GM23338 (cell line): ENCODE measurements around the gene MRPL38. TPM values are rescaled to one million over a fixed set of nuclear protein-coding genes. Genes with fewer than 3 reads are reported as not detected.

Source experiments
- ATAC-seq: fragments of 200-7000 bp; cut with Tn5 transposase; 3 replicates; pipeline ENCODE4 v1.9.1; 2020
- DNase-seq: peaks from one replicate; pipeline ENCODE4 v3.0.0-alpha.2; 2015; ENCODE audit warnings: low spot score
- H2AFZ ChIP-seq: fragments of 200-600 bp; sonication (generic); 2 replicates; pipeline ENCODE4 v1.8.0; 2016; ENCODE audit warnings: antibody characterized with exemption, mild to moderate bottlenecking, moderate library complexity
- H3F3A ChIP-seq: fragments of 200-600 bp; sonication (generic); replicated peaks from 2 replicates; pipeline ENCODE4 v1.8.0; 2017; ENCODE audit warnings: antibody characterized with exemption, mixed run types, low read depth
- H3K27ac ChIP-seq: fragments of 200-600 bp; sonication (generic); 2 replicates; pipeline ENCODE4 v1.6.1; 2016; ENCODE audit warnings: low read depth
- H3K27me3 ChIP-seq: fragments of 200-600 bp; sonication (generic); 2 replicates; pipeline ENCODE4 v1.8.0; 2016; ENCODE audit warnings: mild to moderate bottlenecking, mixed run types, moderate library complexity; ENCODE audit not compliant: insufficient read depth
- H3K36me3 ChIP-seq: fragments of 200-600 bp; sonication (generic); 2 replicates; pipeline ENCODE4 v1.8.0; 2016; ENCODE audit warnings: mild to moderate bottlenecking; ENCODE audit not compliant: insufficient read depth
- H3K4me1 ChIP-seq: fragments of 200-600 bp; sonication (generic); 2 replicates; pipeline ENCODE4 v1.8.0; 2016; ENCODE audit warnings: mild to moderate bottlenecking, moderate library complexity; ENCODE audit not compliant: insufficient read depth
- H3K4me2 ChIP-seq: fragments of 200-600 bp; sonication (generic); 2 replicates; pipeline ENCODE4 v1.7.1; 2017; ENCODE audit warnings: mixed run types
- H3K4me3 ChIP-seq: fragments of 200-600 bp; sonication (generic); 2 replicates; pipeline ENCODE4 v1.6.1; 2016; ENCODE audit warnings: mixed run types
- H3K79me2 ChIP-seq: fragments of 200-600 bp; sonication (generic); replicated peaks from 2 replicates; pipeline ENCODE4 v1.8.0; 2017; ENCODE audit warnings: mild to moderate bottlenecking; ENCODE audit not compliant: insufficient read depth
- H3K9me2 ChIP-seq: fragments of 200-600 bp; sonication (generic); 2 replicates; pipeline ENCODE4 v1.8.0; 2017; ENCODE audit not compliant: insufficient read depth
- H4K20me1 ChIP-seq: fragments of 200-600 bp; sonication (generic); replicated peaks from 2 replicates; pipeline ENCODE4 v1.8.0; 2017; ENCODE audit warnings: mild to moderate bottlenecking; ENCODE audit not compliant: insufficient read depth
- H3K27ac Mint-ChIP-seq: 2 replicates; pipeline ENCODE4 v1.8.0; 2020; ENCODE audit warnings: inconsistent platforms, mild to moderate bottlenecking, moderate library complexity, mixed read lengths
- H3K27me3 Mint-ChIP-seq: 3 replicates; pipeline ENCODE4 v1.8.0; 2022; ENCODE audit warnings: low read depth, mild to moderate bottlenecking, moderate library complexity, mixed read lengths, inconsistent platforms; ENCODE audit not compliant: insufficient read depth, poor library complexity
- H3K36me3 Mint-ChIP-seq: 3 replicates; pipeline ENCODE4 v1.8.0; 2021; ENCODE audit warnings: low read depth, mild to moderate bottlenecking, inconsistent platforms, moderate library complexity, mixed read lengths
- H3K4me1 Mint-ChIP-seq: 3 replicates; pipeline ENCODE4 v1.8.0; 2020; ENCODE audit warnings: mild to moderate bottlenecking, inconsistent platforms, mixed read lengths
- H3K4me3 Mint-ChIP-seq: 3 replicates; pipeline ENCODE4 v1.8.0; 2021; ENCODE audit warnings: moderate library complexity, mild to moderate bottlenecking, inconsistent platforms, mixed read lengths
- H3K9me3 Mint-ChIP-seq: 3 replicates; pipeline ENCODE4 v1.8.0; 2020; ENCODE audit warnings: moderate library complexity, mild to moderate bottlenecking, inconsistent platforms, mixed read lengths
- CREB1 ChIP-seq: fragments of 250-450 bp; sonication (Bioruptor Pico); IDR thresholded peaks from 2 replicates; pipeline ENCODE4 v1.5.0; 2020; ENCODE audit warnings: low read depth, mild to moderate bottlenecking, moderate library complexity
- CTCF ChIP-seq, 2 experiments: fragments of 200-600 bp in 1 of 2; sonication (generic) in 1 of 2; conservative IDR thresholded peaks; 2 replicates each; pipeline versions ENCODE4 v1.5.1 to v1.6.1; 2016 to 2017; ENCODE audit warnings: antibody characterized with exemption in 2 of 2, low read depth in 2 of 2, mild to moderate bottlenecking in 2 of 2, moderate library complexity in 1 of 2
- ETS1 ChIP-seq: IDR thresholded peaks from 2 replicates; pipeline ENCODE4 v1.6.1; 2016; ENCODE audit warnings: antibody characterized with exemption
- JUNB ChIP-seq: IDR thresholded peaks from one replicate; pipeline ENCODE4 v1.6.1; 2016; ENCODE audit warnings: antibody characterized with exemption; ENCODE audit not compliant: unreplicated experiment
- NANOG ChIP-seq: IDR thresholded peaks from 2 replicates; pipeline ENCODE4 v1.6.1; 2016; ENCODE audit warnings: antibody characterized with exemption, borderline replicate concordance
- polyA plus RNA-seq: library from polyadenylated mRNA; unstranded; fragments of >200 nt; fragmentation: Nextera tagmentation; extraction: Ambion mirVana; gene quantifications from 2 replicates; pipeline ENCODE4 v1.2.1, GENCODE V29; 2016
- total RNA-seq: library from RNA; depleted of rRNA; stranded (reverse); fragments of >200 nt; shearing (Covaris generic); gene quantifications from 2 replicates; pipeline ENCODE4 v1.2.3, GENCODE V29; 2014
- TF ChIP-seq, protein P1 (sequence below): fragments of 250-450 bp; sonication (Bioruptor Pico); IDR thresholded peaks from 2 replicates; pipeline ENCODE4 v1.5.0; 2020; ENCODE audit warnings: mild to moderate bottlenecking, moderate library complexity
- TF ChIP-seq, protein P2 (sequence below): IDR thresholded peaks from one replicate; pipeline ENCODE4 v1.6.1; 2018; ENCODE audit warnings: antibody characterized with exemption; ENCODE audit not compliant: unreplicated experiment

MRPL38 gene
- total and polyA plus RNA-seq, 2 experiments from 2014 or later = 63.6 to 90.0 TPM

- peaks cover 9% of the 10 kb centered on the region for H3K4me1 Mint-ChIP-seq
- H3K4me2 ChIP-seq = peak overlapping the region; percentile 86
- peak overlapping the region; percentile 85 for H3K27ac ChIP-seq
- no peak overlapping the region; the same call in 2 of the 3 replicates for H3K4me3 Mint-ChIP-seq
- 0 out of 2 replicates have a peak, but pooled peaks cover 10% of the 10 kb centered on the region for H4K20me1 ChIP-seq
- H2AFZ ChIP-seq = peak overlapping the region; percentile 80
- 0 out of 2 replicates have a peak, but pooled peaks cover under 1% of the 10 kb centered on the region for H3K36me3 ChIP-seq
- peaks cover 6% of the 10 kb centered on the region for H3K4me1 ChIP-seq
- ATAC-seq (peak; percentile 4), DNase-seq (no peak)
- TF ChIP-seq NANOG (no peak), ETS1 (no peak), JUNB (no peak), CTCF (conservative IDR thresholded peaks at IDR 0.05; ENCODE audit: low read depth in 2 of 2) (peak; percentile 53 to 60), CREB1 (peak; percentile 37; the same call in 1 of the 2 replicates)
- TF ChIP-seq, protein P1, sequence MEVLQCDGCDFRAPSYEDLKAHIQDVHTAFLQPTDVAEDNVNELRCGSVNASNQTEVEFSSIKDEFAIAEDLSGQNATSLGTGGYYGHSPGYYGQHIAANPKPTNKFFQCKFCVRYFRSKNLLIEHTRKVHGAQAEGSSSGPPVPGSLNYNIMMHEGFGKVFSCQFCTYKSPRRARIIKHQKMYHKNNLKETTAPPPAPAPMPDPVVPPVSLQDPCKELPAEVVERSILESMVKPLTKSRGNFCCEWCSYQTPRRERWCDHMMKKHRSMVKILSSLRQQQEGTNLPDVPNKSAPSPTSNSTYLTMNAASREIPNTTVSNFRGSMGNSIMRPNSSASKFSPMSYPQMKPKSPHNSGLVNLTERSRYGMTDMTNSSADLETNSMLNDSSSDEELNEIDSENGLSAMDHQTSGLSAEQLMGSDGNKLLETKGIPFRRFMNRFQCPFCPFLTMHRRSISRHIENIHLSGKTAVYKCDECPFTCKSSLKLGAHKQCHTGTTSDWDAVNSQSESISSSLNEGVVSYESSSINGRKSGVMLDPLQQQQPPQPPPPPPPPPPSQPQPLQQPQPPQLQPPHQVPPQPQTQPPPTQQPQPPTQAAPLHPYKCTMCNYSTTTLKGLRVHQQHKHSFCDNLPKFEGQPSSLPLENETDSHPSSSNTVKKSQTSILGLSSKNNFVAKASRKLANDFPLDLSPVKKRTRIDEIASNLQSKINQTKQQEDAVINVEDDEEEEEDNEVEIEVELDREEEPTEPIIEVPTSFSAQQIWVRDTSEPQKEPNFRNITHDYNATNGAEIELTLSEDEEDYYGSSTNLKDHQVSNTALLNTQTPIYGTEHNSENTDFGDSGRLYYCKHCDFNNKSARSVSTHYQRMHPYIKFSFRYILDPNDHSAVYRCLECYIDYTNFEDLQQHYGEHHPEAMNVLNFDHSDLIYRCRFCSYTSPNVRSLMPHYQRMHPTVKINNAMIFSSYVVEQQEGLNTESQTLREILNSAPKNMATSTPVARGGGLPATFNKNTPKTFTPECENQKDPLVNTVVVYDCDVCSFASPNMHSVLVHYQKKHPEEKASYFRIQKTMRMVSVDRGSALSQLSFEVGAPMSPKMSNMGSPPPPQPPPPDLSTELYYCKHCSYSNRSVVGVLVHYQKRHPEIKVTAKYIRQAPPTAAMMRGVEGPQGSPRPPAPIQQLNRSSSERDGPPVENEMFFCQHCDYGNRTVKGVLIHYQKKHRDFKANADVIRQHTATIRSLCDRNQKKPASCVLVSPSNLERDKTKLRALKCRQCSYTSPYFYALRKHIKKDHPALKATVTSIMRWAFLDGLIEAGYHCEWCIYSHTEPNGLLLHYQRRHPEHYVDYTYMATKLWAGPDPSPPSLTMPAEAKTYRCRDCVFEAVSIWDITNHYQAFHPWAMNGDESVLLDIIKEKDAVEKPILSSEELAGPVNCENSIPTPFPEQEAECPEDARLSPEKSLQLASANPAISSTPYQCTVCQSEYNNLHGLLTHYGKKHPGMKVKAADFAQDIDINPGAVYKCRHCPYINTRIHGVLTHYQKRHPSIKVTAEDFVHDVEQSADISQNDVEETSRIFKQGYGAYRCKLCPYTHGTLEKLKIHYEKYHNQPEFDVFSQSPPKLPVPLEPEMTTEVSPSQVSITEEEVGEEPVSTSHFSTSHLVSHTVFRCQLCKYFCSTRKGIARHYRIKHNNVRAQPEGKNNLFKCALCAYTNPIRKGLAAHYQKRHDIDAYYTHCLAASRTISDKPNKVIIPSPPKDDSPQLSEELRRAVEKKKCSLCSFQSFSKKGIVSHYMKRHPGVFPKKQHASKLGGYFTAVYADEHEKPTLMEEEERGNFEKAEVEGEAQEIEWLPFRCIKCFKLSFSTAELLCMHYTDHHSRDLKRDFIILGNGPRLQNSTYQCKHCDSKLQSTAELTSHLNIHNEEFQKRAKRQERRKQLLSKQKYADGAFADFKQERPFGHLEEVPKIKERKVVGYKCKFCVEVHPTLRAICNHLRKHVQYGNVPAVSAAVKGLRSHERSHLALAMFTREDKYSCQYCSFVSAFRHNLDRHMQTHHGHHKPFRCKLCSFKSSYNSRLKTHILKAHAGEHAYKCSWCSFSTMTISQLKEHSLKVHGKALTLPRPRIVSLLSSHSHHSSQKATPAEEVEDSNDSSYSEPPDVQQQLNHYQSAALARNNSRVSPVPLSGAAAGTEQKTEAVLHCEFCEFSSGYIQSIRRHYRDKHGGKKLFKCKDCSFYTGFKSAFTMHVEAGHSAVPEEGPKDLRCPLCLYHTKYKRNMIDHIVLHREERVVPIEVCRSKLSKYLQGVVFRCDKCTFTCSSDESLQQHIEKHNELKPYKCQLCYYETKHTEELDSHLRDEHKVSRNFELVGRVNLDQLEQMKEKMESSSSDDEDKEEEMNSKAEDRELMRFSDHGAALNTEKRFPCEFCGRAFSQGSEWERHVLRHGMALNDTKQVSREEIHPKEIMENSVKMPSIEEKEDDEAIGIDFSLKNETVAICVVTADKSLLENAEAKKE (CRISPR knock-in tag) = no peak
- TF ChIP-seq, protein P2, sequence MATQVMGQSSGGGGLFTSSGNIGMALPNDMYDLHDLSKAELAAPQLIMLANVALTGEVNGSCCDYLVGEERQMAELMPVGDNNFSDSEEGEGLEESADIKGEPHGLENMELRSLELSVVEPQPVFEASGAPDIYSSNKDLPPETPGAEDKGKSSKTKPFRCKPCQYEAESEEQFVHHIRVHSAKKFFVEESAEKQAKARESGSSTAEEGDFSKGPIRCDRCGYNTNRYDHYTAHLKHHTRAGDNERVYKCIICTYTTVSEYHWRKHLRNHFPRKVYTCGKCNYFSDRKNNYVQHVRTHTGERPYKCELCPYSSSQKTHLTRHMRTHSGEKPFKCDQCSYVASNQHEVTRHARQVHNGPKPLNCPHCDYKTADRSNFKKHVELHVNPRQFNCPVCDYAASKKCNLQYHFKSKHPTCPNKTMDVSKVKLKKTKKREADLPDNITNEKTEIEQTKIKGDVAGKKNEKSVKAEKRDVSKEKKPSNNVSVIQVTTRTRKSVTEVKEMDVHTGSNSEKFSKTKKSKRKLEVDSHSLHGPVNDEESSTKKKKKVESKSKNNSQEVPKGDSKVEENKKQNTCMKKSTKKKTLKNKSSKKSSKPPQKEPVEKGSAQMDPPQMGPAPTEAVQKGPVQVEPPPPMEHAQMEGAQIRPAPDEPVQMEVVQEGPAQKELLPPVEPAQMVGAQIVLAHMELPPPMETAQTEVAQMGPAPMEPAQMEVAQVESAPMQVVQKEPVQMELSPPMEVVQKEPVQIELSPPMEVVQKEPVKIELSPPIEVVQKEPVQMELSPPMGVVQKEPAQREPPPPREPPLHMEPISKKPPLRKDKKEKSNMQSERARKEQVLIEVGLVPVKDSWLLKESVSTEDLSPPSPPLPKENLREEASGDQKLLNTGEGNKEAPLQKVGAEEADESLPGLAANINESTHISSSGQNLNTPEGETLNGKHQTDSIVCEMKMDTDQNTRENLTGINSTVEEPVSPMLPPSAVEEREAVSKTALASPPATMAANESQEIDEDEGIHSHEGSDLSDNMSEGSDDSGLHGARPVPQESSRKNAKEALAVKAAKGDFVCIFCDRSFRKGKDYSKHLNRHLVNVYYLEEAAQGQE = no peak
- H3K9me2 ChIP-seq = no peaks in the 10 kb centered on the region
- H3F3A ChIP-seq = peaks cover 12% of the 10 kb centered on the region; the same call in 1 of the 2 replicates
- H3K27me3 Mint-ChIP-seq = peaks cover 6% of the 10 kb centered on the region
- H3K4me3 ChIP-seq = peak overlapping the region; percentile 61
- H3K27ac Mint-ChIP-seq = peak overlapping the region; percentile 89
- H3K9me3 Mint-ChIP-seq = no peaks in the 10 kb centered on the region
- no peaks in the 10 kb centered on the region for H3K27me3 ChIP-seq
- peaks cover 7% of the 10 kb centered on the region; the same call in 2 of the 3 replicates for H3K36me3 Mint-ChIP-seq
- peaks cover 20% of the 10 kb centered on the region for H3K79me2 ChIP-seq
Observed at GRCh38 chr17:75856062-75856756, 48.5 kb downstream of the MRPL38 start.
